Measurements from ENCODE around the gene FAM47B.

FAM47B gene

DNA sequence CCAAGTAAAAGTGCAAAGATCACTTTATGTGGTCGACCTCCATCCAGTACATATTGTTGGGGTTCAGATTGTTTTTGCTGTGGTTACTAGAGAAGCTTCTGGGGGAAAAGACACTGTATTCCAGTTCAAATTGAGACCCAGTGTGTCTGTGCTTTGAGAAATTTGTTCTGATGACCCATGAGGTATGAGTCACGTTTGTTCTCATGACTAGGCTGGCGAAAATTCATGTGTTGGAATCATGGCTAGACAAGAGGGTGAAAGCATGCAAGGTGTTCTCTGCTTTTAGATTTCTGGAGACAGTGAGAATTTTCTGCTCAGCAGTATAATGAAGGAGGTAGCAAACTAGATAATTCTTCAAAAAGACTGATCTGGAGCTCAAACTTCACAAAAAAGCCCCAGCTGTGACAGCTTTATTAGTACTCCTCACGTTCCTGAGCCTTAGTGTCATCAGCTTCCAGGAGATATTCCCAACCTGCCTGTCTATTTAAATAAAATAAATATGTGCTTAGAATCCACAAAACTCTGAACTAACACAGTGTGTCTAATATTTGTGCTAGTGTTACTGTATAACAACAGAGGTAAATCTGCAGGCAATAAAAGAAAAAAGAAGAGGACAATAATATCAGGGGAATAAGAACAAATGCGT, 24.4 kb upstream of the FAM47B start:
- Histone ChIP-seq H4K91ac (ENCODE audit: low read depth, low read length) (no peak overlapping the region), H3K9ac (ENCODE audit: low read length) (no peak overlapping the region)
- WGBS (ENCODE audit: extremely low coverage, insufficient coverage, insufficient read length) = no CpG with 5 or more reads among the region's 5 CpGs

DNA sequence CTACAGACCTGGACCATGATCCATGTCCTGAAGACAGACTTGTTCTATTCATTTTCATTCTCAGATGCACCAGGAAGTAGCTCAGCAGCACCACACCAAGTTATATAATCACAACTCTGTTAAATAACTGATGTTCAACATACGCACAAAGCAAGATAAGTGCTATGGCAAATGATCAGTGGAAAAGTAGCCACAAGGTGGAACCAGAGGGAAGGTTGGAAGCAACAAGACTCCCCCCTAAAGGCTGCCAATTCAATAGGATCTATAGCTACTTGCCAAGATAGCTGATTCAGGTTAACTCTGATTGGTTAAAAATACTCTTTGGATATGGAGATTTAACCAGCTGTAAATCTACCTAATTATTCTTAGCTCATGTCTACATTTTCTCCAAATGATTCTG, 23.7 kb upstream of the FAM47B start:
- Histone ChIP-seq H3K27ac (ENCODE audit: low read depth, low read length) (no peak overlapping the region), H3K4me2 (ENCODE audit: low read length) (no peak overlapping the region), H3K79me1 (ENCODE audit: low read length) (no peaks in the 10 kb centered on the region), H2AK5ac (ENCODE audit: low read length) (no peak overlapping the region), H3K9ac (ENCODE audit: low read length) (no peak overlapping the region), H4K8ac (ENCODE audit: low read depth, low read length) (no peak overlapping the region), H3K27me3 (ENCODE audit: insufficient read depth, low read length) (no peaks in the 10 kb centered on the region), H4K12ac (ENCODE audit: low read depth, low read length) (no peak overlapping the region), H3K79me2 (ENCODE audit: control insufficient read depth, insufficient read depth, low read length, poor library complexity) (no peaks in the 10 kb centered on the region), H2BK5ac (ENCODE audit: low read depth, low read length, poor library complexity) (no peak overlapping the region), H2BK120ac (ENCODE audit: insufficient read depth, low read length, poor library complexity) (no peak overlapping the region), H3K18ac (ENCODE audit: low read length) (no peak overlapping the region), H3K14ac (ENCODE audit: low read length) (no peak overlapping the region), H3K4me3 (ENCODE audit: low read depth, low read length) (no peak overlapping the region), H4K91ac (ENCODE audit: low read depth, low read length) (no peak overlapping the region), H3K36me3 (ENCODE audit: control insufficient read depth in 1 of 2, insufficient read depth in 2 of 2, low read length in 2 of 2) (no peaks in the 10 kb centered on the region), H2BK12ac (ENCODE audit: low read length) (no peak overlapping the region), H3K4ac (ENCODE audit: low read depth, low read length) (no peak overlapping the region), H2AFZ (ENCODE audit: insufficient read depth, low read length, poor library complexity) (no peak overlapping the region), H3K23ac (ENCODE audit: low read length) (no peak overlapping the region), H3K4me1 (ENCODE audit: control insufficient read depth in 1 of 2, insufficient read depth in 2 of 2, low read length in 2 of 2) (no peaks in the 10 kb centered on the region), H3K9me3 (ENCODE audit: insufficient read depth, low read depth, low read length) (no peaks in the 10 kb centered on the region)
- DNase-seq = peak; percentile 1 to 29
- WGBS (ENCODE audit: extremely low coverage, insufficient coverage, insufficient read length) = no CpG with 5 or more reads among the region's 1 CpG

More for the DNA sequence above, 24.4 kb upstream of the FAM47B start:
- Histone ChIP-seq H3K79me1 (ENCODE audit: low read length) (no peaks in the 10 kb centered on the region), H2BK5ac (ENCODE audit: low read depth, low read length, poor library complexity) (no peak overlapping the region), H3K27me3 (ENCODE audit: insufficient read depth, low read length) (no peaks in the 10 kb centered on the region), H3K36me3 (ENCODE audit: control insufficient read depth in 1 of 2, insufficient read depth in 2 of 2, low read length in 2 of 2) (no peaks in the 10 kb centered on the region), H3K23ac (ENCODE audit: low read length) (no peak overlapping the region), H3K18ac (ENCODE audit: low read length) (no peak overlapping the region), H3K4me3 (ENCODE audit: low read depth, low read length) (no peak overlapping the region), H3K79me2 (ENCODE audit: control insufficient read depth, insufficient read depth, low read length, poor library complexity) (no peaks in the 10 kb centered on the region), H2BK120ac (ENCODE audit: insufficient read depth, low read length, poor library complexity) (no peak overlapping the region), H3K27ac (ENCODE audit: low read depth, low read length) (no peak overlapping the region), H3K14ac (ENCODE audit: low read length) (no peak overlapping the region), H2AFZ (ENCODE audit: insufficient read depth, low read length, poor library complexity) (no peak overlapping the region), H2BK12ac (ENCODE audit: low read length) (no peak overlapping the region), H3K4me2 (ENCODE audit: low read length) (no peak overlapping the region), H3K9me3 (ENCODE audit: insufficient read depth, low read depth, low read length) (no peaks in the 10 kb centered on the region), H3K4me1 (ENCODE audit: control insufficient read depth in 1 of 2, insufficient read depth in 2 of 2, low read length in 2 of 2) (no peaks in the 10 kb centered on the region), H2AK5ac (ENCODE audit: low read length) (no peak overlapping the region), H3K4ac (ENCODE audit: low read depth, low read length) (no peak overlapping the region), H4K8ac (ENCODE audit: low read depth, low read length) (no peak overlapping the region), H4K12ac (ENCODE audit: low read depth, low read length) (no peak overlapping the region)
- DNase-seq = peak; percentile 17 to 73

DNA sequence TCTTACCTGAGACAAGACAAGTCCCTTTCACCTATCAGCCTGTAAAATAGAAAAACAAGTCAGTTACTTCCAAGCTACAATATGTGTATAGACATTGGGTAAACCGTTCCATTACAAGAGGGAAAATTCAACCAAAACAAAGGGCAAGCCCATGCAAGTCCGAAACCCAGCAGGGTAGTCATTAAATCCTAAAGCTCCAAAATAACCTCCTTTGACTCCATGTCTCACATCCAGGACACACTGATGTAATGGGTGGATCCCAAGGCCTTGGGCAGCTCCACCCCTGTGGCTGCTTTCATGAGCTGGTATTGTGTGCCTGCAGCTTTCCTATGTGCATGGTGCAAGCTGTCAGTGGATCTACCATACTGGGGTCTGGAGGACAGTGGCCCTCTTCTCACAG, 14.7 kb upstream of the FAM47B start:
- no CpG with 5 or more reads among the region's 2 CpGs for WGBS (ENCODE audit: extremely low coverage, insufficient coverage, insufficient read length)

DNA sequence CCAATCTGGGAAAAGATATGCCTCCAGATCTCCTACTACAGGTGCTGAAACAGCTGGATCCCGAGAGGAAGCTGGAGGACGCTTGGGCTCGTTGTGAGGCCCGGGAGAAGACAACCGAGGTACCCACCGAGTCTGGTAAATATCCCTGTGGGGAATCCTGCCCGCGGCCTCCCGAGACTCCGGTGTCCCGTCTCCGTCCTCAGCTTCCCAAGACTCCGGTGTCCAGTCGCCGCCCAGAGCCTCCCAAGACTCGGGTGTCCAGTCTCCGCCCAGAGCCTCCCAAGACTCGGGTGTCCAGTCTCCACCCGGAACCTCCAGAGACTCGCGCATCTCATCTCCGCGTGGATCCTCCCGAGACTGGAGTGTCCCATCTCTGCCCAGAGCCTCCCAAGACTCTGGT, 639 bp downstream of the FAM47B start:
- no peak overlapping the region for H3K18ac ChIP-seq (ENCODE audit: low read length)
- WGBS (ENCODE audit: extremely low coverage, insufficient coverage, insufficient read length) = no CpG with 5 or more reads among the region's 24 CpGs
- no peak overlapping the region for H2AFZ ChIP-seq (ENCODE audit: insufficient read depth, low read length, poor library complexity)
- no peak overlapping the region for H4K12ac ChIP-seq (ENCODE audit: low read depth, low read length)
- no peaks in the 10 kb centered on the region for H3K4me1 ChIP-seq (ENCODE audit: control insufficient read depth in 1 of 2, insufficient read depth in 2 of 2, low read length in 2 of 2)
- no peak overlapping the region for H2BK120ac ChIP-seq (ENCODE audit: insufficient read depth, low read length, poor library complexity)
- H3K14ac ChIP-seq (ENCODE audit: low read length) = no peak overlapping the region
- H3K4ac ChIP-seq (ENCODE audit: low read depth, low read length) = no peak overlapping the region
- H3K23ac ChIP-seq (ENCODE audit: low read length) = no peak overlapping the region
- H3K9ac ChIP-seq (ENCODE audit: low read length) = no peak overlapping the region
- H3K79me2 ChIP-seq (ENCODE audit: control insufficient read depth, insufficient read depth, low read length, poor library complexity) = no peaks in the 10 kb centered on the region
- H3K27ac ChIP-seq (ENCODE audit: low read depth, low read length) = no peak overlapping the region
- H4K91ac ChIP-seq (ENCODE audit: low read depth, low read length) = no peak overlapping the region
- DNase-seq = no peak
- no peak overlapping the region for H4K8ac ChIP-seq (ENCODE audit: low read depth, low read length)
- H2BK5ac ChIP-seq (ENCODE audit: low read depth, low read length, poor library complexity) = no peak overlapping the region
- H3K36me3 ChIP-seq (ENCODE audit: control insufficient read depth in 1 of 2, insufficient read depth in 2 of 2, low read length in 2 of 2) = no peaks in the 10 kb centered on the region
- no peak overlapping the region for H2BK12ac ChIP-seq (ENCODE audit: low read length)
- H2AK5ac ChIP-seq (ENCODE audit: low read length) = no peak overlapping the region
- no peaks in the 10 kb centered on the region for H3K27me3 ChIP-seq (ENCODE audit: insufficient read depth, low read length)
- no peaks in the 10 kb centered on the region for H3K9me3 ChIP-seq (ENCODE audit: insufficient read depth, low read depth, low read length)
- no peaks in the 10 kb centered on the region for H3K79me1 ChIP-seq (ENCODE audit: low read length)
- no peak overlapping the region for H3K4me2 ChIP-seq (ENCODE audit: low read length)
- no peak overlapping the region for H3K4me3 ChIP-seq (ENCODE audit: low read depth, low read length)

More for the DNA sequence above, 14.7 kb upstream of the FAM47B start:
- no peak overlapping the region for H3K27ac ChIP-seq (ENCODE audit: low read depth, low read length)
- no peak for DNase-seq
- no peaks in the 10 kb centered on the region for H3K79me1 ChIP-seq (ENCODE audit: low read length)
- no peaks in the 10 kb centered on the region for H3K4me1 ChIP-seq (ENCODE audit: control insufficient read depth in 1 of 2, insufficient read depth in 2 of 2, low read length in 2 of 2)
- no peak overlapping the region for H4K8ac ChIP-seq (ENCODE audit: low read depth, low read length)
- H3K4me3 ChIP-seq (ENCODE audit: low read depth, low read length) = no peak overlapping the region
- H2AK5ac ChIP-seq (ENCODE audit: low read length) = no peak overlapping the region
- no peaks in the 10 kb centered on the region for H3K9me3 ChIP-seq (ENCODE audit: insufficient read depth, low read depth, low read length)
- H2BK120ac ChIP-seq (ENCODE audit: insufficient read depth, low read length, poor library complexity) = no peak overlapping the region
- H3K14ac ChIP-seq (ENCODE audit: low read length) = no peak overlapping the region
- no peak overlapping the region for H2BK12ac ChIP-seq (ENCODE audit: low read length)
- H3K23ac ChIP-seq (ENCODE audit: low read length) = no peak overlapping the region
- no peaks in the 10 kb centered on the region for H3K27me3 ChIP-seq (ENCODE audit: insufficient read depth, low read length)
- H3K4me2 ChIP-seq (ENCODE audit: low read length) = no peak overlapping the region
- no peak overlapping the region for H4K91ac ChIP-seq (ENCODE audit: low read depth, low read length)
- H2BK5ac ChIP-seq (ENCODE audit: low read depth, low read length, poor library complexity) = no peak overlapping the region
- no peak overlapping the region for H3K9ac ChIP-seq (ENCODE audit: low read length)
- H3K36me3 ChIP-seq (ENCODE audit: control insufficient read depth in 1 of 2, insufficient read depth in 2 of 2, low read length in 2 of 2) = no peaks in the 10 kb centered on the region
- no peaks in the 10 kb centered on the region for H3K79me2 ChIP-seq (ENCODE audit: control insufficient read depth, insufficient read depth, low read length, poor library complexity)
- H3K4ac ChIP-seq (ENCODE audit: low read depth, low read length) = no peak overlapping the region
- no peak overlapping the region for H2AFZ ChIP-seq (ENCODE audit: insufficient read depth, low read length, poor library complexity)
- H4K12ac ChIP-seq (ENCODE audit: low read depth, low read length) = no peak overlapping the region
- H3K18ac ChIP-seq (ENCODE audit: low read length) = no peak overlapping the region

Measured in trophoblast cell (in vitro differentiated cells and primary cell).